Measurements from ENCODE around the gene NSL1.

DNA sequence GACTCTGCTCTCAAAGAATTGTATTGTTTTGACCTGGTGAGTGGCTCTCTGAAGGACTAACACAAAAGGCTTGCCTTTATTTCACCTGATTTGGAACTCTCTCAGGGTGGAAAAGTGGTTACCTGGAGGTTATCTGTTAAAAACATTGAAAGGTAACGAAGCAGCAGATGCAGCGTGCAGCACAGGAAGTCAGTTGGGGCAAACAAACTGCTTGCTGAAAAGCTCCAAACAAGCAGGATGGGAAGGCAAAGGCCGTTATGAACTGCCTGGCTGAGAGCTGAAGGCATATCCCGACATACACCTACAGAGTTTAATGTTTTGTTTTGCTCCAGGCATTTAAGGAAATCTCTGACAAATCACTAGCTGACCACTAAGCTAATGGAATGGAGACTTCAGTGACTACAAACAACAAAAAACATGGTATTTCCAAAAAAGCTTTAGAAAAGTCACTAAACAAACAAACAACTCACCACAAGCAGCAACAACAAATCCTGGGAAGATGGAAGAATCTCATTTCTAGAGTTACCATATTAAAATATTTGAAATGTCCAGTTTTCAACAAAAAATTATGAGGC lies 47.6 kb downstream of the NSL1 start:
- TF ChIP-seq EZH2 (IDR thresholded peaks at IDR 0.05; ENCODE audit: insufficient read depth, poor library complexity, severe bottlenecking) (no peak), EZH2phosphoT487 (IDR thresholded peaks at IDR 0.05; ENCODE audit: insufficient read depth, low read depth) (no peak)

All from GM23248 (cell line).